ENCODE results near the gene MFNG. TPM values are rescaled to one million over a fixed set of nuclear protein-coding genes. Genes with fewer than 3 reads are reported as not detected.
A peak's percentile ranks its signal among the peaks of the same experiment; 100 is the strongest.

The MFNG gene
- total RNA-seq, 4 donors from 2014 or later: 15.2 to 30.6 (median 19.2) TPM

DNA sequence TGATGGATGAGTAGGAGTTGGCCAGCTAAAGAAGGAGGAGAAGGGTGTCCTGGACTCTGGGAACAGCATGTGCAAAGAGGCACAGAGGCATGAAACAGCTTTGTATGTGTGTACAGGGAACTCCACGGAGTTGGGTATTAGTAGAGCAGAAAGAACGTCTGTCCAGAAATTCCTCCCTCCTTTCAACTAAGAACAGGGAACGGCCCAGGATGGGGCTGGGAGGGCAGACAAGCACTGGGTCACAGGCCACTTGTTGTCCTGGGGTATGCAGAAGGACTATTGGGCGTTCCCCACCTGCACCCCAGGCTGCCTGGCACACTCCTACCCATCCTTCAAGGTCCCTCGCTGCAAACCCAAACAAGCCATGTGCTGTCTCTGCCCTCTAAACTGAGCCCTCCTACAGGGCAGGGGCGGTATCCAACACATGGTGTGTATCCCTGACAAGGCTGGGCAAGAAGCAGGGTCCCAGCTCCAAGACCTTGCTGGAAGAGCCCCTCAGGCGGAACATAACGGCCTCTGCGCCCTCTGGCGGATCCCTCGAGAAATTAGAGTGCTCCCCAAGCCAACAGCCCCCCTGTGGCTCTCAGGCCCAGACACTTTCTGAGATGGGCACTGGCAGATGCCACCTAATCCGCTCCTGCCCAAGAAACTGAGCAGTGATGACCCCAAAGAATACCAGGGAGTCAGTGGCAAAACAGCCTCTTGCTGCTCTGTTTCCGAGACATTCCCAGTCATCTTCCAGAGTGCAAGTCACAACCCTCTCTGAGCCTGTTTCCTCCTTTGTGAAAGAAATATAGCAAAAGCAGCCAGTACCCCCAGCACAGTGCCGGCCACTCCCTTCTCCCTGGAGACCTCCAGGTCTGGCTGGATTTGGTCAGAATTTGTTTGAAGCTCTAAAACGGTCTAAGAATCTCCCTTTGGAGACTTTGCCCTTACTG, 57.3 kb downstream of the MFNG start:
- peak in 3 of 6 experiments; percentile 30 to 49 (median 42) for TF ChIP-seq CTCF (IDR thresholded peaks at IDR 0.05)
- TF ChIP-seq POLR2A (IDR thresholded peaks at IDR 0.05): no peak
- H3K4me3 ChIP-seq (replicated peaks in 1 of 3): no peak overlapping the region
- H3K4me1 ChIP-seq: peaks cover 0 to 15% of the 10 kb centered on the region in 2 donors
- intact Hi-C loops (cut with DNase I): no loop called here
- peaks cover 23% of the 10 kb centered on the region for H3K27me3 ChIP-seq
- no peaks in the 10 kb centered on the region for H3K36me3 ChIP-seq
- H3K27ac ChIP-seq: no peak overlapping the region
- DNase-seq: peak; percentile 26 to 29
- no peaks in the 10 kb centered on the region for H3K9me3 ChIP-seq
- WGBS, 2 donors: 29 to 43% methylated on average over 8 to 12 of the region's 15 CpGs

DNA sequence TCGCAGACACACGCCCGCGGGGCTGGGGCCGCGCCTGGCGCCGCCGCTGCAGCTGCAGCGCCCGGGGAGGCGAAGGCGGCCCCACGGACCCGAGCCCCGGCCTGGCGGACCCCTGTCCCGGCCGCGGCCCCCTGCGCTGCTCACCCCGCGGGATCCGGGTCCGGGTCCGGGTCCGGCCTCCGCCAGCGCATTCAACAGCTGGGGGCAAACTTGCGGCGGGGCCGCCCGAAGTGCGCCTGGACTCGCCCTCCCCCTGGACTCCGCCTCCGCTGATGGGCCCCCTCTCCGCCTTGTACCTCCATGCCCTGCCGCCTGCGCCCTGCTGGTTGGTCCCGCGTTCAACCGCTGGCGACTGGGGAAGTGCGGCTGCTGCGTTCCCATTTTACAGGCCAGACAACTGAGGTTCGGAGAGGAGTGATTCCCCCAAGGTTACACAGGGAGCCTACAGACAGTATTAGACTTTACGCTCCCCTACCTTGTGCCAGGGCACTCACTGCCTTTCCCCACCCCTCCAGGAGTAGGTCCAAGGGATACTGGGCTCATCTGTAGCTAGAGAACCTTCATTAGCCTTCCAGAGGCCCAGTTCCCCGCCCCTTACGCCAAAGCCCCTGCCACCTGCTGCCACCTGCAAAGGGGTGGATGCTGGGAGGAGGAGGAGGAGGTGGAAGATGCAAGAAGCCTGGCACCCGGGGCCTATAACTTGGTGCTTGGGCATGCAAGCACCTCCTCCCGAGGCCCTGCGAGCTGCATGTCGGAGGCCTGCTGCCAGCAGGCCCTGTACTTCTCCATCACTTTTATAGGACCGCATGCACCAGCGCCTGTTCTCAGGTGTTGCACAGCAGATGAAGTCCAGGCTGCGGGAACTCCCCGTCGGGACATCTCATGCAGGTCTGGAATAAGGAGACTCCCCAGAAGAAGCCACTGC, 58.2 kb downstream of the MFNG start:
- peaks cover 23% of the 10 kb centered on the region for H3K27me3 ChIP-seq

GRCh38 chr22:37427135-37427710, 59.0 kb downstream of the MFNG start, which contains the start of gene ELFN2:
Gene ELFN2 (minus strand): TSS chr22:37427479. CDS start chr22:37375534, 51,945 bp downstream.
- H3K27ac ChIP-seq: no peak within 1 kb of the TSS
- peaks cover 23% of the 10 kb centered on the region for H3K27me3 ChIP-seq
- WGBS, 2 donors: 0% methylated on average over 10 to 29 of the region's 72 CpGs
- no peaks in the 10 kb centered on the region for H3K36me3 ChIP-seq
- intact Hi-C loops (cut with DNase I): no loop called here
- peaks cover 0 to 15% of the 10 kb centered on the region in 2 donors for H3K4me1 ChIP-seq
- peak; percentile 39 to 45 for DNase-seq
- peak within 1 kb of the TSS in 1 of 3 donors; percentile 38 for H3K4me3 ChIP-seq (replicated peaks in 1 of 3)
- no peaks in the 10 kb centered on the region for H3K9me3 ChIP-seq
- TF ChIP-seq CTCF (IDR thresholded peaks at IDR 0.05) (no peak), POLR2A (IDR thresholded peaks at IDR 0.05) (no peak)

More for the DNA sequence above, 58.2 kb downstream of the MFNG start:
- DNase-seq: no peak
- intact Hi-C loops (cut with DNase I): no loop called here
- WGBS, 2 donors: 36 to 53% methylated on average over 16 to 19 of the region's 59 CpGs
- peaks cover 0 to 15% of the 10 kb centered on the region in 2 donors for H3K4me1 ChIP-seq
- no peaks in the 10 kb centered on the region for H3K9me3 ChIP-seq
- no peak overlapping the region for H3K27ac ChIP-seq
- peak overlapping the region in 1 of 3 donors; percentile 38 for H3K4me3 ChIP-seq (replicated peaks in 1 of 3)
- TF ChIP-seq CTCF (IDR thresholded peaks at IDR 0.05) (no peak), POLR2A (IDR thresholded peaks at IDR 0.05) (no peak)
- H3K36me3 ChIP-seq: no peaks in the 10 kb centered on the region

DNA sequence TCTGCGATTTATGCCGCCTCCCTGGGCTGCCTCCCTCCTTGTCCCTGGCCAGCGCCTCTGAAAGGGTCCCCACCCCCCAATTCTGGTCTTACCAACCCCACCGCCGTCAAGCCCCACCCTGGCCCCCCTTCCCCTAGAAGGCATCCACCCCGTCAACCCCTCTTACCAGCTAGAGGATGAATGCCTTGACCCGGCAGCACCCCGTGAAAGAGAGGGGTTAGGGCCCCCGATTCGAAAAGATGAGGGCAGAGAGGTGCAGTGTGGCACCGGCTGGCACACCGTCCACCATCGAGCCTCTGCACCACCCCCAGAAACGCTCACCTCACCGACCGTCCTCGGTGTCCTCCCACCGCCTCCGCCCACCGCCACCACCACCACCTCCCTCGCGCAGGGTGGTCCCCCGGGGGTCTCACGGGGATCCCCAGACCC, 59.5 kb downstream of the MFNG start:
- WGBS, 2 donors: 0 to 4% methylated on average over 11 of the region's 24 CpGs
- Histone ChIP-seq H3K27ac (no peak overlapping the region), H3K27me3 (peaks cover 23% of the 10 kb centered on the region), H3K36me3 (no peaks in the 10 kb centered on the region), H3K9me3 (no peaks in the 10 kb centered on the region), H3K4me1 (peaks cover 0 to 15% of the 10 kb centered on the region in 2 donors), H3K4me3 (replicated peaks in 1 of 3) (peak overlapping the region in 1 of 3 donors; percentile 38)
- intact Hi-C loops (cut with DNase I): no loop called here
- no peak for DNase-seq
- TF ChIP-seq CTCF (IDR thresholded peaks at IDR 0.05): no peak
- TF ChIP-seq POLR2A (IDR thresholded peaks at IDR 0.05): no peak

Measured in thyroid gland (tissue), 4 donors.